Dendritic cell treated with granulocyte-macrophage colony-stimulating factor and Interleukin-4, amounts not matched to agents 40 ng/mL and 50 ng/mL, for 4 days (primary cell): ENCODE measurements around the gene NEO1.

Source experiments
- H3K27ac Mint-ChIP-seq: one replicate; pipeline ENCODE4 v1.8.0; 2022; ENCODE audit warnings: mild to moderate bottlenecking, mixed read lengths
- H3K27me3 Mint-ChIP-seq: one replicate; pipeline ENCODE4 v1.8.0; 2022; ENCODE audit warnings: mild to moderate bottlenecking, mixed read lengths
- H3K36me3 Mint-ChIP-seq: one replicate; pipeline ENCODE4 v1.8.0; 2022; ENCODE audit warnings: low read depth, mixed read lengths
- H3K4me1 Mint-ChIP-seq: one replicate; pipeline ENCODE4 v1.8.0; 2022; ENCODE audit warnings: low read depth, mixed read lengths
- H3K4me3 Mint-ChIP-seq: one replicate; pipeline ENCODE4 v1.8.0; 2022; ENCODE audit warnings: mild to moderate bottlenecking, moderate library complexity, mixed read lengths
- H3K9me3 Mint-ChIP-seq: one replicate; pipeline ENCODE4 v1.8.0; 2022; ENCODE audit warnings: mixed read lengths
- intact Hi-C: fragments of 100-400 bp; cut with micrococcal nuclease; formaldehyde crosslinking; loops from one replicate; pipeline ENCODE4 v1.15.0; 2022

NEO1 gene

GRCh38 chr15:73353734-73354133 is 301.5 kb downstream of the NEO1 start:
- intact Hi-C loops = no loop called here
- no peak overlapping the region for H3K4me3 Mint-ChIP-seq
- H3K27me3 Mint-ChIP-seq = peaks cover 21% of the 10 kb centered on the region
- no peaks in the 10 kb centered on the region for H3K9me3 Mint-ChIP-seq
- H3K27ac Mint-ChIP-seq = no peak overlapping the region
- no peaks in the 10 kb centered on the region for H3K4me1 Mint-ChIP-seq
- H3K36me3 Mint-ChIP-seq = no peaks in the 10 kb centered on the region

DNA sequence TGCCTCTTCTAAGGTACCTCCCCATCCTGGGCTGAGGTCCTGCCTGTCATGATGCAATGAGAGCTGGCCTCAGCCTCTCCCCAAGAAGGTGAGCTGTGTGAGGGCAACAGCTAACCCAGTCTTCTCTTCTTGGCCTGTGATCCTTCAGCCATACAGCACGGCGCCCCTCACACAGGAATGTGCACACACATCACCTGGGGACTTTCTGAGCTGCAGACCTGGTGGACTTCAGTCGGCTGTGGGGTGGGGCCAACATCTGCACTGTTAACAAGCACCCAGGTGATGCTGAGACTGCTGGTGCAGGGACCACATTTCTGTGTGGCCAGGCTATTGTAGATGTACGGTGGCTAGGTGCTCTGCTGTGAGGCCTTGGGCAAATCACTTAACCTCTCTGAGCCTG is 302.0 kb downstream of the NEO1 start:
- no peaks in the 10 kb centered on the region for H3K4me1 Mint-ChIP-seq
- H3K4me3 Mint-ChIP-seq = no peak overlapping the region
- peaks cover 26% of the 10 kb centered on the region for H3K27me3 Mint-ChIP-seq
- no peaks in the 10 kb centered on the region for H3K36me3 Mint-ChIP-seq
- H3K9me3 Mint-ChIP-seq = no peaks in the 10 kb centered on the region
- no peak overlapping the region for H3K27ac Mint-ChIP-seq
- intact Hi-C loops = no loop called here
